ENCODE data around the gene SS18L1. TPM values are rescaled to one million over a fixed set of nuclear protein-coding genes. Genes with fewer than 3 reads are reported as not detected.

The SS18L1 gene
- total RNA-seq, 1 experiment from 2014 or later, result 68.9 TPM

GRCh38 chr20:62150310-62150575 lies 6.7 kb downstream of the SS18L1 start:
- Histone ChIP-seq H3K9me3 (replicated peaks) (peaks cover 3% of the 10 kb centered on the region; the same call in 1 of the 2 replicates), H3K4me1 (peaks cover under 1% of the 10 kb centered on the region; the same call in 1 of the 2 replicates), H3K36me3 (peaks cover 51% of the 10 kb centered on the region), H3K27ac (no peak overlapping the region), H3K27me3 (no peaks in the 10 kb centered on the region), H3K4me3 (no peak overlapping the region)
- no peak for DNase-seq

GRCh38 chr20:62151225-62151624 lies 7.7 kb downstream of the SS18L1 start:
- H3K27me3 ChIP-seq, result no peaks in the 10 kb centered on the region
- H3K9me3 ChIP-seq (replicated peaks), result peaks cover 3% of the 10 kb centered on the region; the same call in 1 of the 2 replicates
- peaks cover 50% of the 10 kb centered on the region for H3K36me3 ChIP-seq
- H3K4me3 ChIP-seq, result no peak overlapping the region
- no peak for DNase-seq
- no peak overlapping the region for H3K27ac ChIP-seq
- peaks cover 7% of the 10 kb centered on the region; the same call in 1 of the 2 replicates for H3K4me1 ChIP-seq

- Histone ChIP-seq H3K27ac (no peak overlapping the region), H3K36me3 (peaks cover 49% of the 10 kb centered on the region), H3K4me3 (no peak overlapping the region), H3K4me1 (peaks cover 7% of the 10 kb centered on the region; the same call in 1 of the 2 replicates), H3K9me3 (replicated peaks) (peaks cover 3% of the 10 kb centered on the region; the same call in 1 of the 2 replicates), H3K27me3 (no peaks in the 10 kb centered on the region)
- DNase-seq, result no peak
These were observed 8.3 kb downstream of the SS18L1 start for GRCh38 chr20:62151835-62152364.

GRCh38 chr20:62155428-62156253 lies 12.1 kb downstream of the SS18L1 start:
- Histone ChIP-seq H3K27me3 (no peaks in the 10 kb centered on the region), H3K9me3 (replicated peaks) (peaks cover 3% of the 10 kb centered on the region; the same call in 1 of the 2 replicates), H3K4me3 (no peak overlapping the region), H3K27ac (no peak overlapping the region), H3K4me1 (peaks cover 7% of the 10 kb centered on the region; the same call in 1 of the 2 replicates), H3K36me3 (peaks cover 68% of the 10 kb centered on the region)
- DNase-seq, result no peak

GRCh38 chr20:62156254-62156556 lies 12.6 kb downstream of the SS18L1 start:
- Histone ChIP-seq H3K27me3 (no peaks in the 10 kb centered on the region), H3K9me3 (replicated peaks) (peaks cover 3% of the 10 kb centered on the region; the same call in 1 of the 2 replicates), H3K4me1 (peaks cover 7% of the 10 kb centered on the region; the same call in 1 of the 2 replicates), H3K4me3 (no peak overlapping the region), H3K36me3 (peaks cover 68% of the 10 kb centered on the region), H3K27ac (no peak overlapping the region)
- DNase-seq, result no peak

- Histone ChIP-seq H3K4me3 (no peak overlapping the region), H3K27me3 (no peaks in the 10 kb centered on the region), H3K36me3 (peaks cover 71% of the 10 kb centered on the region), H3K9me3 (replicated peaks) (peaks cover 3% of the 10 kb centered on the region; the same call in 1 of the 2 replicates), H3K4me1 (peaks cover 7% of the 10 kb centered on the region; the same call in 1 of the 2 replicates), H3K27ac (no peak overlapping the region)
- DNase-seq, result peak; percentile 88 to 90
These were observed 13.2 kb downstream of the SS18L1 start for GRCh38 chr20:62156592-62157386.

- Histone ChIP-seq H3K9me3 (replicated peaks) (peaks cover 3% of the 10 kb centered on the region; the same call in 1 of the 2 replicates), H3K27me3 (no peaks in the 10 kb centered on the region), H3K27ac (no peak overlapping the region), H3K4me1 (peaks cover 7% of the 10 kb centered on the region; the same call in 1 of the 2 replicates), H3K36me3 (peaks cover 72% of the 10 kb centered on the region), H3K4me3 (no peak overlapping the region)
- no peak for DNase-seq
These were observed 14.0 kb downstream of the SS18L1 start for GRCh38 chr20:62157387-62158087.

GRCh38 chr20:62158088-62158400 lies 14.5 kb downstream of the SS18L1 start:
- H3K9me3 ChIP-seq (replicated peaks), result peaks cover 3% of the 10 kb centered on the region; the same call in 1 of the 2 replicates
- peaks cover 72% of the 10 kb centered on the region for H3K36me3 ChIP-seq
- H3K4me1 ChIP-seq, result peaks cover 7% of the 10 kb centered on the region; the same call in 1 of the 2 replicates
- H3K4me3 ChIP-seq, result no peak overlapping the region
- no peaks in the 10 kb centered on the region for H3K27me3 ChIP-seq
- H3K27ac ChIP-seq, result no peak overlapping the region
- no peak for DNase-seq

- Histone ChIP-seq H3K4me3 (no peak overlapping the region), H3K27me3 (no peaks in the 10 kb centered on the region), H3K36me3 (peaks cover 70% of the 10 kb centered on the region), H3K4me1 (peaks cover 7% of the 10 kb centered on the region; the same call in 1 of the 2 replicates), H3K27ac (no peak overlapping the region), H3K9me3 (replicated peaks) (0 out of 2 replicates have a peak, but pooled peaks cover under 1% of the 10 kb centered on the region)
- DNase-seq, result no peak
These were observed 15.0 kb downstream of the SS18L1 start for GRCh38 chr20:62158541-62158940.

GRCh38 chr20:62159052-62159451 lies 15.5 kb downstream of the SS18L1 start:
- H3K4me1 ChIP-seq, result peaks cover 7% of the 10 kb centered on the region; the same call in 1 of the 2 replicates

GRCh38 chr20:62159839-62160238 lies 16.3 kb downstream of the SS18L1 start:
- DNase-seq, result no peak
- Histone ChIP-seq H3K9me3 (replicated peaks) (no peaks in the 10 kb centered on the region), H3K27ac (no peak overlapping the region), H3K36me3 (peaks cover 70% of the 10 kb centered on the region), H3K4me1 (peaks cover 7% of the 10 kb centered on the region; the same call in 1 of the 2 replicates), H3K27me3 (no peaks in the 10 kb centered on the region), H3K4me3 (no peak overlapping the region)

More at GRCh38 chr20:62159052-62159451, 15.5 kb downstream of the SS18L1 start:
- Histone ChIP-seq H3K27ac (no peak overlapping the region), H3K4me3 (no peak overlapping the region), H3K27me3 (no peaks in the 10 kb centered on the region), H3K36me3 (peaks cover 70% of the 10 kb centered on the region), H3K9me3 (replicated peaks) (no peaks in the 10 kb centered on the region)
- no peak for DNase-seq

GRCh38 chr20:62160253-62160652 lies 16.7 kb downstream of the SS18L1 start:
- Histone ChIP-seq H3K4me3 (no peak overlapping the region), H3K9me3 (replicated peaks) (no peaks in the 10 kb centered on the region), H3K27ac (no peak overlapping the region), H3K27me3 (no peaks in the 10 kb centered on the region), H3K4me1 (peaks cover 7% of the 10 kb centered on the region; the same call in 1 of the 2 replicates), H3K36me3 (peaks cover 71% of the 10 kb centered on the region)
- DNase-seq, result no peak

- Histone ChIP-seq H3K4me3 (no peak overlapping the region), H3K9me3 (replicated peaks) (no peaks in the 10 kb centered on the region), H3K4me1 (peaks cover 1% of the 10 kb centered on the region; the same call in 1 of the 2 replicates), H3K27ac (no peak overlapping the region), H3K27me3 (no peaks in the 10 kb centered on the region), H3K36me3 (peaks cover 72% of the 10 kb centered on the region)
- DNase-seq, result no peak
These were observed 17.3 kb downstream of the SS18L1 start for GRCh38 chr20:62160876-62161275.

GRCh38 chr20:62161347-62161746 lies 17.8 kb downstream of the SS18L1 start:
- no peak for DNase-seq
- H3K36me3 ChIP-seq, result peaks cover 76% of the 10 kb centered on the region
- H3K27me3 ChIP-seq, result no peaks in the 10 kb centered on the region
- H3K4me1 ChIP-seq, result peaks cover 3% of the 10 kb centered on the region; the same call in 1 of the 2 replicates
- H3K9me3 ChIP-seq (replicated peaks), result no peaks in the 10 kb centered on the region
- no peak overlapping the region for H3K4me3 ChIP-seq
- H3K27ac ChIP-seq, result no peak overlapping the region

All from SJCRH30 (cell line).